GM12878 (cell line): ENCODE data around the gene PAXX. TPM values are rescaled to one million over a fixed set of nuclear protein-coding genes. Genes with fewer than 3 reads are reported as not detected.

Source experiments
- ATAC-seq: fragments of 200-7000 bp; cut with Tn5 transposase; 3 replicates; pipeline ENCODE4 v1.9.1; 2020; ENCODE audit warnings: mild to moderate bottlenecking, moderate library complexity
- BruUV-seq: library from RNA; stranded (reverse); fragments of 400-500 nt; replicated peaks from 2 replicates; lab custom pipeline; 2021; lab: Mats Ljungman, UMichigan
- CTCF ChIA-PET: fragments of 300-600 bp; sonication (Branson Sonifier 250); formaldehyde crosslinking; extraction: SDS; loops from one replicate; lab custom pipeline; 2021; ENCODE audit warnings: inconsistent platforms; lab: Yijun Ruan, JAX
- POLR2A ChIA-PET: fragments of 350-600 bp; formaldehyde crosslinking; extraction: SDS; loops from one replicate; lab custom pipeline; 2021; ENCODE audit warnings: inconsistent platforms; lab: Charles Lee
- RAD21 ChIA-PET: fragments of 300-600 bp; sonication (Branson Sonifier 250); formaldehyde crosslinking; loops from one replicate; lab custom pipeline; 2023; ENCODE audit warnings: antibody characterized with exemption; ENCODE audit not compliant: unreplicated experiment; lab: Charles Lee
- SMC1A ChIA-PET: fragments of 300-600 bp; sonication (Branson Sonifier 250); formaldehyde crosslinking; loops from one replicate; lab custom pipeline; 2023; ENCODE audit not compliant: unreplicated experiment, uncharacterized antibody; lab: Charles Lee
- DNase-seq: peaks from one replicate; pipeline ENCODE4 v3.0.0-alpha.2; 2011; ENCODE audit warnings: low read depth, low spot score
- FAIRE-seq: peaks from 3 replicates; lab custom pipeline; 2011; peaks lifted over from hg19 to GRCh38; lab: Jason Lieb, UNC
- H2AFZ ChIP-seq: 2 replicates; pipeline ENCODE4 v1.6.0; 2011; ENCODE audit warnings: low read depth, low read length, control low read depth; ENCODE audit not compliant: control insufficient read depth
- H3K27ac ChIP-seq: 2 replicates; pipeline ENCODE4 v1.5.1; 2011; ENCODE audit warnings: control low read depth; ENCODE audit not compliant: control insufficient read depth, insufficient read depth
- H3K27me3 ChIP-seq, 2 experiments: replicated peaks in 1 of 2; 2 replicates each; pipeline versions ENCODE4 v1.6.0 to v1.6.1; 2011; ENCODE audit warnings: low read length in 1 of 2; ENCODE audit not compliant: control insufficient read depth in 2 of 2, insufficient read depth in 2 of 2
- H3K36me3 ChIP-seq, 2 experiments: 2 replicates each; pipeline ENCODE4 v1.5.1; 2011; ENCODE audit warnings: low read length in 1 of 2; ENCODE audit not compliant: control insufficient read depth in 2 of 2, insufficient read depth in 2 of 2
- H3K4me1 ChIP-seq: 2 replicates; pipeline ENCODE4 v1.6.1; 2011; ENCODE audit warnings: mild to moderate bottlenecking, low read length, moderate library complexity, mixed read lengths; ENCODE audit not compliant: control insufficient read depth, insufficient read depth
- H3K4me2 ChIP-seq: 2 replicates; pipeline ENCODE4 v1.6.0; 2011; ENCODE audit warnings: control low read depth; ENCODE audit not compliant: control insufficient read depth, insufficient read depth
- H3K4me3 ChIP-seq: fragments of 200-600 bp; sonication (generic); 2 replicates; pipeline ENCODE4 v1.5.1; 2016
- H3K79me2 ChIP-seq: 2 replicates; pipeline ENCODE4 v1.6.0; 2011; ENCODE audit warnings: low read length; ENCODE audit not compliant: control insufficient read depth, insufficient read depth
- H3K9ac ChIP-seq: 2 replicates; pipeline ENCODE4 v1.8.0; 2011; ENCODE audit warnings: low read length, control low read depth, mixed read lengths; ENCODE audit not compliant: control insufficient read depth, insufficient read depth
- H3K9me3 ChIP-seq: replicated peaks from 3 replicates; pipeline ENCODE4 v1.5.1; 2011; ENCODE audit warnings: mild to moderate bottlenecking, low read length; ENCODE audit not compliant: control insufficient read depth, insufficient read depth
- H4K20me1 ChIP-seq: 2 replicates; pipeline ENCODE4 v1.6.0; 2011; ENCODE audit not compliant: control insufficient read depth, insufficient read depth
- ATF3 ChIP-seq: IDR thresholded peaks from 2 replicates; pipeline ENCODE4 v1.6.1; 2011; ENCODE audit warnings: low read depth, mild to moderate bottlenecking, low read length, moderate library complexity, borderline replicate concordance; ENCODE audit errors: extremely low read depth
- CHD2 ChIP-seq: IDR thresholded peaks from 2 replicates; pipeline ENCODE4 v1.6.1; 2011; ENCODE audit warnings: low read depth, low read length, improper control_type of control experiment, borderline replicate concordance
- CREM ChIP-seq: IDR thresholded peaks from 2 replicates; pipeline ENCODE4 v1.6.1; 2014; ENCODE audit warnings: antibody characterized with exemption, low read depth
- ELK1 ChIP-seq: IDR thresholded peaks from 2 replicates; pipeline ENCODE4 v1.6.1; 2012; ENCODE audit warnings: low read depth, low read length, improper control_type of control experiment
- HDAC2 ChIP-seq: fragments of 200-600 bp; sonication (generic); IDR thresholded peaks from 2 replicates; pipeline ENCODE4 v1.6.1; 2017
- MYC ChIP-seq: IDR thresholded peaks from 2 replicates; pipeline ENCODE4 v1.6.1; 2011; ENCODE audit warnings: mild to moderate bottlenecking, low read length, moderate library complexity, inconsistent platforms; ENCODE audit not compliant: insufficient read depth, insufficient replicate concordance, insufficient read length, severe bottlenecking
- PBX3 ChIP-seq: IDR thresholded peaks from 2 replicates; pipeline ENCODE4 v1.6.1; 2011; ENCODE audit warnings: mild to moderate bottlenecking, low read depth, low read length, moderate library complexity; ENCODE audit not compliant: insufficient replicate concordance
- RAD51 ChIP-seq: fragments of 450-650 bp; IDR thresholded peaks from 2 replicates; pipeline ENCODE4 v1.6.1; 2016; ENCODE audit warnings: moderate library complexity, mild to moderate bottlenecking, inconsistent platforms
- USF2 ChIP-seq: IDR thresholded peaks from 2 replicates; pipeline ENCODE4 v1.6.1; 2011; ENCODE audit warnings: low read depth, low read length, improper control_type of control experiment, borderline replicate concordance
- YY1 ChIP-seq: IDR thresholded peaks from 2 replicates; pipeline ENCODE4 v1.6.1; 2011; ENCODE audit warnings: low read depth, mild to moderate bottlenecking, low read length
- ZBTB33 ChIP-seq: fragments of 450-650 bp; IDR thresholded peaks from 2 replicates; pipeline ENCODE4 v1.6.1; 2017; ENCODE audit warnings: mild to moderate bottlenecking
- WGBS: methylation state at CpG from one replicate; pipeline ENCODE4 v1.1.6; 2016; ENCODE audit warnings: low lambda C conversion rate; ENCODE audit not compliant: insufficient replicate concordance, insufficient coverage; ENCODE audit errors: missing lambda C conversion rate; 5-methylcytosine and 5-hydroxymethylcytosine counted together
- in situ Hi-C: fragments of 300-500 bp; cut with MboI; formaldehyde crosslinking; loops from 9 replicates; pipeline ENCODE4 v1.14.3; 2018; ENCODE audit warnings: mixed read lengths
- intact Hi-C: fragments of 100-400 bp; cut with micrococcal nuclease; formaldehyde crosslinking; loops from one replicate; pipeline ENCODE4 v1.14.2; 2022; ENCODE audit not compliant: unreplicated experiment
- polyA plus RNA-seq, 11 experiments: library from polyadenylated mRNA; depleted of rRNA in 4 of 11; unstranded in 6 of 11; stranded (reverse) in 5 of 11; fragments of >200 nt; fragmentation: Nextera tagmentation in 4 of 11; fragmentation: Illumina TruSeq in 1 of 11; extraction: Ambion mirVana in 4 of 11; extraction: Trizol in 1 of 11; gene quantifications; 1 replicate in 1 of 11; 2 replicates in 10 of 11; pipeline versions ENCODE4 v1.2.1 to v1.2.3, GENCODE V29; 2011 to 2016; ENCODE audit warnings: inconsistent platforms in 2 of 11, missing spikeins in 2 of 11, low read depth in 1 of 11
- total RNA-seq, 4 experiments: library from RNA; depleted of rRNA in 3 of 4; stranded (reverse); fragments of >200 nt in 3 of 4; fragmentation: Illumina TruSeq in 1 of 4; extraction: Trizol in 1 of 4; gene quantifications; 2 replicates each; pipeline versions ENCODE4 v1.2.1 to v1.2.3, GENCODE V29; 2013 to 2021

The PAXX gene
- total and polyA plus RNA-seq, 10 of the 15 experiments (the other 5 are each of a cell fraction or from before 2014, with no cell fraction given), result 0.18 to 60.6 (median 29.5) TPM

GRCh38 chr9:136962163-136962562, 30.1 kb upstream of the PAXX start (continued):
- TF ChIP-seq USF2 (no peak), RAD51 (no peak), ATF3 (no peak)

GRCh38 chr9:136962701-136963248, 29.4 kb upstream of the PAXX start:
- TF ChIP-seq ZBTB33 (no peak), ELK1 (no peak), CHD2 (no peak), YY1 (no peak), HDAC2 (no peak), RAD51 (no peak), MYC (no peak), CREM (no peak), PBX3 (no peak)
- Histone ChIP-seq H3K79me2 (no peaks in the 10 kb centered on the region), H3K9me3 (no peaks in the 10 kb centered on the region), H3K4me1 (peaks cover 7% of the 10 kb centered on the region), H4K20me1 (no peaks in the 10 kb centered on the region; the same call in 1 of the 2 replicates), H3K4me3 (no peak overlapping the region), H3K4me2 (no peak overlapping the region), H3K27ac (no peak overlapping the region), H3K27me3 (no peaks in the 10 kb centered on the region), H2AFZ (no peak overlapping the region), H3K36me3 (no peaks in the 10 kb centered on the region), H3K9ac (no peak overlapping the region)
- ChIA-PET SMC1A (no interaction called here), POLR2A (no interaction called here), CTCF (interaction anchor here (1.4 kb wide), 1 partner anchor 18 kb away, joined by 3 read pairs; the partner anchor contains the start of genes C8G and FBXW5), RAD21 (interaction anchor here (0.6 kb wide), 1 partner anchor 226 kb away, joined by 3 read pairs; no protein-coding TSS in a partner anchor)
- DNase-seq (no peak), FAIRE-seq (no peak), ATAC-seq (peak; percentile 20; the same call in 1 of the 3 replicates)
- in situ Hi-C loops (no loop called here), intact Hi-C loops (no loop called here)
- no TSS peak for BruUV-seq
- WGBS, result 43% methylated on average over 11 of the region's 11 CpGs
